IMR-90 (cell line): ENCODE data around the gene SEMA3C. TPM values are rescaled to one million over a fixed set of nuclear protein-coding genes. Genes with fewer than 3 reads are reported as not detected.

ENCODE experiments used
- ATAC-seq: fragments of 200-7000 bp; cut with Tn5 transposase; 2 replicates; pipeline ENCODE4 v1.9.1; 2020; ENCODE audit warnings: low read depth, mild to moderate bottlenecking, moderate library complexity
- BruUV-seq: library from RNA; stranded (reverse); fragments of 400-500 nt; replicated peaks from 2 replicates; lab custom pipeline; 2021; lab: Mats Ljungman, UMichigan
- CTCF ChIA-PET: fragments of 300-600 bp; formaldehyde crosslinking; extraction: SDS; loops from one replicate; lab custom pipeline; 2021; ENCODE audit warnings: antibody characterized with exemption; lab: Yijun Ruan, JAX
- POLR2A ChIA-PET: fragments of 300-600 bp; sonication (Branson Sonifier 250); formaldehyde crosslinking; loops from one replicate; lab custom pipeline; 2022; ENCODE audit warnings: antibody characterized with exemption; ENCODE audit not compliant: unreplicated experiment; lab: Charles Lee
- DNase-seq: peaks from one replicate; pipeline ENCODE4 v3.0.0; 2013
- H2AFZ ChIP-seq: replicated peaks from 2 replicates; pipeline ENCODE3; 2013; ENCODE audit warnings: low read length, mild to moderate bottlenecking; ENCODE audit not compliant: poor library complexity
- H2AK5ac ChIP-seq: 2 replicates; pipeline ENCODE4 v1.6.1; 2013; ENCODE audit warnings: low read depth, low read length, inconsistent platforms
- H2AK9ac ChIP-seq: replicated peaks from 2 replicates; pipeline ENCODE3; 2013; ENCODE audit warnings: mild to moderate bottlenecking, low read depth, low read length, moderate library complexity; ENCODE audit not compliant: poor library complexity
- H2BK120ac ChIP-seq: 2 replicates; pipeline ENCODE4 v1.6.1; 2013; ENCODE audit warnings: low read depth, low read length, inconsistent platforms
- H2BK15ac ChIP-seq: 3 replicates; pipeline ENCODE4 v1.6.1; 2013; ENCODE audit warnings: low read depth, low read length, inconsistent platforms
- H2BK20ac ChIP-seq: 2 replicates; pipeline ENCODE4 v1.6.1; 2013; ENCODE audit warnings: low read depth, mild to moderate bottlenecking, inconsistent platforms, low read length, moderate library complexity
- H2BK5ac ChIP-seq: 2 replicates; pipeline ENCODE4 v1.6.1; 2013; ENCODE audit warnings: mild to moderate bottlenecking, low read depth, low read length, inconsistent platforms; ENCODE audit not compliant: poor library complexity, severe bottlenecking
- H3K14ac ChIP-seq: replicated peaks from 2 replicates; pipeline ENCODE4 v1.6.1; 2013; ENCODE audit warnings: low read depth, low read length, inconsistent platforms
- H3K18ac ChIP-seq: 2 replicates; pipeline ENCODE4 v1.6.1; 2013; ENCODE audit warnings: low read depth, low read length, control low read depth
- H3K23ac ChIP-seq: 2 replicates; pipeline ENCODE4 v1.6.1; 2013; ENCODE audit warnings: low read depth, low read length, inconsistent platforms
- H3K27ac ChIP-seq: 2 replicates; pipeline ENCODE4 v1.5.1; 2013; ENCODE audit warnings: mild to moderate bottlenecking, control low read depth, low read length; ENCODE audit not compliant: insufficient read depth
- H3K27me3 ChIP-seq: 2 replicates; pipeline ENCODE4 v1.6.1; 2013; ENCODE audit warnings: low read length; ENCODE audit not compliant: control insufficient read depth, insufficient read depth
- H3K36me3 ChIP-seq: 2 replicates; pipeline ENCODE4 v1.6.1; 2013; ENCODE audit warnings: low read length, mixed read lengths; ENCODE audit not compliant: control insufficient read depth, insufficient read depth
- H3K4ac ChIP-seq: 2 replicates; pipeline ENCODE4 v1.6.1; 2013; ENCODE audit warnings: low read depth, low read length, inconsistent platforms
- H3K4me1 ChIP-seq: 2 replicates; pipeline ENCODE4 v1.6.1; 2013; ENCODE audit warnings: low read length, mixed read lengths; ENCODE audit not compliant: control insufficient read depth, insufficient read depth
- H3K4me2 ChIP-seq: 2 replicates; pipeline ENCODE4 v1.6.1; 2013; ENCODE audit warnings: low read depth, mild to moderate bottlenecking, control low read depth, low read length, moderate library complexity
- H3K4me3 ChIP-seq: 2 replicates; pipeline ENCODE4 v1.5.1; 2013; ENCODE audit warnings: low read depth, mild to moderate bottlenecking, control low read depth, low read length, moderate library complexity; ENCODE audit not compliant: insufficient read depth
- H3K56ac ChIP-seq: 2 replicates; pipeline ENCODE4 v1.6.1; 2013; ENCODE audit warnings: low read length, inconsistent platforms; ENCODE audit not compliant: insufficient read depth; ENCODE audit errors: extremely low read depth
- H3K79me1 ChIP-seq, 2 experiments: 2 replicates each; pipeline ENCODE4 v1.6.1; 2013; ENCODE audit warnings: low read length in 2 of 2, inconsistent platforms in 1 of 2, low read depth in 1 of 2
- H3K9ac ChIP-seq: 2 replicates; pipeline ENCODE4 v1.6.1; 2013; ENCODE audit warnings: low read depth, low read length, control low read depth
- H3K9me1 ChIP-seq: 2 replicates; pipeline ENCODE4 v1.6.1; 2013; ENCODE audit warnings: low read length, inconsistent platforms; ENCODE audit not compliant: insufficient read depth
- H3K9me3 ChIP-seq: 2 replicates; pipeline ENCODE4 v1.6.1; 2013; ENCODE audit warnings: low read length; ENCODE audit not compliant: control insufficient read depth, insufficient read depth
- H4K20me1 ChIP-seq: 2 replicates; pipeline ENCODE4 v1.6.1; 2013; ENCODE audit warnings: low read length, inconsistent platforms; ENCODE audit not compliant: insufficient read depth
- H4K5ac ChIP-seq: 2 replicates; pipeline ENCODE4 v1.6.1; 2013; ENCODE audit warnings: mild to moderate bottlenecking, low read depth, low read length, control low read depth
- H4K8ac ChIP-seq, 2 experiments: 2 replicates each; pipeline ENCODE4 v1.6.1; 2013; ENCODE audit warnings: low read depth in 2 of 2, low read length in 2 of 2, control low read depth in 1 of 2, inconsistent platforms in 1 of 2
- H4K91ac ChIP-seq: 2 replicates; pipeline ENCODE4 v1.6.1; 2013; ENCODE audit warnings: low read depth, low read length, inconsistent platforms; ENCODE audit not compliant: insufficient read depth
- CEBPB ChIP-seq: IDR thresholded peaks from 2 replicates; pipeline ENCODE4 v1.6.1; 2012; ENCODE audit warnings: low read depth, low read length, improper control_type of control experiment
- CHD1 ChIP-seq: IDR thresholded peaks from 2 replicates; pipeline ENCODE4 v1.6.1; 2012; ENCODE audit warnings: low read depth, low read length, improper control_type of control experiment
- FOS ChIP-seq: fragments of 150-350 bp; IDR thresholded peaks from 2 replicates; pipeline ENCODE4 v1.6.1; 2016; ENCODE audit warnings: low read depth, low read length
- MAZ ChIP-seq: IDR thresholded peaks from 2 replicates; pipeline ENCODE4 v1.6.1; 2012; ENCODE audit warnings: low read depth, mild to moderate bottlenecking, low read length, improper control_type of control experiment, moderate library complexity, borderline replicate concordance
- NFE2L2 ChIP-seq: fragments of 150-350 bp; IDR thresholded peaks from 2 replicates; pipeline ENCODE4 v1.6.1; 2016; ENCODE audit warnings: low read depth, mild to moderate bottlenecking, low read length
- POLR2A ChIP-seq: IDR thresholded peaks from 2 replicates; pipeline ENCODE4 v1.6.1; 2012; ENCODE audit warnings: mild to moderate bottlenecking, low read depth, low read length
- RCOR1 ChIP-seq: IDR thresholded peaks from 2 replicates; pipeline ENCODE4 v1.6.1; 2012; ENCODE audit warnings: mild to moderate bottlenecking, low read length, improper control_type of control experiment; ENCODE audit not compliant: insufficient replicate concordance
- RFX5 ChIP-seq: IDR thresholded peaks from 2 replicates; pipeline ENCODE4 v1.8.0; 2012; ENCODE audit warnings: low read depth, mild to moderate bottlenecking, low read length, moderate library complexity
- SMC3 ChIP-seq: fragments of 150-350 bp; IDR thresholded peaks from 2 replicates; pipeline ENCODE4 v1.6.1; 2016; ENCODE audit warnings: low read depth, mild to moderate bottlenecking, antibody characterized with exemption, low read length, moderate library complexity
- WGBS, 2 experiments: methylation state at CpG; one replicate each; pipeline versions ENCODE4 v1.1.5 to v1.1.7; 2013; ENCODE audit warnings: missing lambda C conversion rate in 2 of 2; ENCODE audit not compliant: insufficient read length in 1 of 2; ENCODE audit errors: extremely low coverage in 2 of 2; 5-methylcytosine and 5-hydroxymethylcytosine counted together
- dilution Hi-C: fragments of 300-500 bp; cut with HindIII; formaldehyde crosslinking; loops from one replicate; pipeline ENCODE4 v1.14.3; 2018; ENCODE audit warnings: low sequenced_read_pairs; ENCODE audit not compliant: unreplicated experiment
- in situ Hi-C: fragments of 300-500 bp; cut with MboI; formaldehyde crosslinking; loops from 3 replicates; pipeline ENCODE4 v1.14.3; 2019; ENCODE audit warnings: low sequenced_read_pairs, inconsistent platforms, mixed read lengths
- intact Hi-C: fragments of 100-400 bp; cut with micrococcal nuclease; formaldehyde crosslinking; loops from 2 replicates; pipeline ENCODE4 v1.10.0; 2022
- polyA plus RNA-seq, 3 experiments: library from polyadenylated mRNA; depleted of rRNA; stranded (reverse); fragments of >200 nt; gene quantifications; 2 replicates each; pipeline ENCODE4 v1.2.3, GENCODE V29; 2012; ENCODE audit warnings: low replicate concordance in 1 of 3
- total RNA-seq: library from RNA; depleted of rRNA; stranded (reverse); fragments of >200 nt; gene quantifications from 2 replicates; pipeline ENCODE4 v1.2.3, GENCODE V29; 2012
- TF ChIP-seq, protein P1 (sequence below): fragments of 150-350 bp; IDR thresholded peaks from 2 replicates; pipeline ENCODE4 v1.6.1; 2017; ENCODE audit warnings: mild to moderate bottlenecking, antibody characterized with exemption, low read length, low read depth
- TF ChIP-seq, protein P2 (sequence below): fragments of 150-350 bp; IDR thresholded peaks from 2 replicates; pipeline ENCODE4 v1.6.1; 2016; ENCODE audit warnings: low read depth, mild to moderate bottlenecking, low read length, moderate library complexity, borderline replicate concordance

SEMA3C gene
- total and polyA plus RNA-seq, 2 of the 4 experiments (the other 2 are of a cell fraction) = 21.2 to 97.1 TPM

DNA sequence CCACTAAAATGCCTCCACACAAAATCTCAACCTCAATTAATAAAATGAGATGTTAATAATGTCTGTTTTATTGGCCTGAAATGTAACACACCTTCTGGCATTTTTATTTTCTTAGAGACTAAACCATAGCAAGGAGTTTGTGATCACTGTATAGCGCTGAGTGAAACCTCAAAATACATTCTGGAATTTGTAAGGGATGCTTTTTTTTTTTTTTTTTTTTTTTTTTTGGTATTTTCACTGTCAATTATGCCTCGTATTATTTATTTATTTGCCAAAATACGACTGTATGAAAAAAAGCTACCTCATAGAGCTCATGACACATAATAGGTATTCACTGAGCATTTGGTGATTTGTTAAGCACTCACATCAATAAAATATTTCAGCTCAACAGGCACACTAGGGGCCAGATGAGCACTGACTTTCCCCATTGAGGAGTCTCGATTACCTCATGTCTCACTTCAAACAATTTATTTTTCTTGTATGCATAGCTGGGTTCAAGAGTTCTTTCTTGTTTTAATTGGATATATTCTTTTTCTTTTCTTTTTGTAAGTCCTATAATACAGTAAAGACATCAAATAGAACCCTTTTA, 36.5 kb downstream of the SEMA3C start (continued):
- no peak for TF ChIP-seq CHD1

DNA sequence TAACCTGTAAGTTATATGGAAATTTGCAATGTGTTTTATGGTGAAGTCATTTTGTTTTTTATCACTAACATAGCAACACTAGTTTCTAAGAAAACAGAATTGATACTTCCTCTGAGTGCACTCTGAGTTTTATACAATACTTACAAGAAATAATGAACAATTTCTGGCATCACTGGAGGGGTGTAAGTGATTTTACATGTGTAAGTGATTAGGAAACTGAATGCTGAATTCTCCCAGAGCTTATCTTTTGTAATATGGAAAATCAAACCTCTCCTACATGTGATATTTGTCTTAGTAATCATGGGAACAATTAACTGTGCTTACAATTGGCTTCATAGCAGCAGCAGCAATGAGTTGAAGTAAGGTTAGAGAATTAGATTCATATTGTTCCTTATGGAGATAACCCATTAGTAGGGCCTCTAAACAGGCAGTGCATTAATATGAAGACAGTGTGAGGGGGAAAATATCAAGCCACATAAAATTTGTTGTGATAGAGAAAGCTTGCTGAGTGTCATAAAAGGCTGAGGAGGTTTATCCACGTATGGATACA, 37.4 kb downstream of the SEMA3C start:
- DNase-seq (no peak), ATAC-seq (no peak)
- in situ Hi-C loops (no loop called here), intact Hi-C loops (no loop called here), dilution Hi-C loops (no loop called here)
- Histone ChIP-seq H3K4ac (no peak overlapping the region; the same call in 1 of the 2 replicates), H3K9me1 (peaks cover 9% of the 10 kb centered on the region), H4K5ac (no peak overlapping the region), H2AFZ (no peak overlapping the region), H3K4me3 (no peak overlapping the region), H3K27ac (no peak overlapping the region), H3K79me1 (peaks cover 7 to 36% of the 10 kb centered on the region in 2 experiments; a peak in 3 of 4 replicates), H4K20me1 (no peaks in the 10 kb centered on the region), H3K4me1 (peaks cover 11% of the 10 kb centered on the region), H3K27me3 (no peaks in the 10 kb centered on the region), H3K18ac (no peak overlapping the region), H4K8ac (no peak overlapping the region), H2BK5ac (no peak overlapping the region), H3K56ac (no peak overlapping the region), H3K4me2 (no peak overlapping the region), H3K9me3 (no peaks in the 10 kb centered on the region), H3K23ac (no peak overlapping the region), H3K9ac (no peak overlapping the region), H2AK5ac (no peak overlapping the region), H2BK15ac (no peak overlapping the region; the same call in 2 of the 3 replicates), H3K36me3 (no peaks in the 10 kb centered on the region; the same call in 1 of the 2 replicates), H2AK9ac (no peak overlapping the region), H2BK120ac (no peak overlapping the region), H2BK20ac (no peak overlapping the region), H3K14ac (no peak overlapping the region), H4K91ac (no peak overlapping the region)
- CTCF ChIA-PET = interaction anchor here (0.7 kb wide), 1 partner anchor 52 kb away, joined by 3 read pairs; no protein-coding TSS in a partner anchor
- TF ChIP-seq, protein P1, sequence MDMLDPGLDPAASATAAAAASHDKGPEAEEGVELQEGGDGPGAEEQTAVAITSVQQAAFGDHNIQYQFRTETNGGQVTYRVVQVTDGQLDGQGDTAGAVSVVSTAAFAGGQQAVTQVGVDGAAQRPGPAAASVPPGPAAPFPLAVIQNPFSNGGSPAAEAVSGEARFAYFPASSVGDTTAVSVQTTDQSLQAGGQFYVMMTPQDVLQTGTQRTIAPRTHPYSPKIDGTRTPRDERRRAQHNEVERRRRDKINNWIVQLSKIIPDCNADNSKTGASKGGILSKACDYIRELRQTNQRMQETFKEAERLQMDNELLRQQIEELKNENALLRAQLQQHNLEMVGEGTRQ = no peak
- no peak for TF ChIP-seq POLR2A
- TF ChIP-seq CHD1 = no peak
- TF ChIP-seq FOS = no peak
- TF ChIP-seq, protein P2, sequence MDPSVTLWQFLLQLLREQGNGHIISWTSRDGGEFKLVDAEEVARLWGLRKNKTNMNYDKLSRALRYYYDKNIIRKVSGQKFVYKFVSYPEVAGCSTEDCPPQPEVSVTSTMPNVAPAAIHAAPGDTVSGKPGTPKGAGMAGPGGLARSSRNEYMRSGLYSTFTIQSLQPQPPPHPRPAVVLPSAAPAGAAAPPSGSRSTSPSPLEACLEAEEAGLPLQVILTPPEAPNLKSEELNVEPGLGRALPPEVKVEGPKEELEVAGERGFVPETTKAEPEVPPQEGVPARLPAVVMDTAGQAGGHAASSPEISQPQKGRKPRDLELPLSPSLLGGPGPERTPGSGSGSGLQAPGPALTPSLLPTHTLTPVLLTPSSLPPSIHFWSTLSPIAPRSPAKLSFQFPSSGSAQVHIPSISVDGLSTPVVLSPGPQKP = no peak
- no peak for TF ChIP-seq RFX5
- no peak for TF ChIP-seq CEBPB
- TF ChIP-seq NFE2L2 = no peak
- TF ChIP-seq MAZ = no peak
- no peak for TF ChIP-seq SMC3
- TF ChIP-seq RCOR1 = no peak
- POLR2A ChIA-PET = no interaction called here
- no TSS peak for BruUV-seq
- no CpG with 5 or more reads among the region's 1 CpG for WGBS, 2 experiments
